Mesenchymal stem cell (in vitro differentiated cells and primary cell): ENCODE measurements around the gene BACH1.

Experiments used
- DNase-seq: peaks from one replicate; pipeline ENCODE4 v3.0.0-alpha.2; 2013
- H2AFZ ChIP-seq: one replicate; pipeline ENCODE4 v1.6.1; 2013; ENCODE audit warnings: low read depth, mild to moderate bottlenecking, control low read depth, inconsistent platforms, low read length, moderate library complexity
- H2AK5ac ChIP-seq: 2 replicates; pipeline ENCODE4 v1.6.1; 2013; ENCODE audit warnings: low read length, moderate library complexity, mild to moderate bottlenecking, inconsistent platforms; ENCODE audit not compliant: severe bottlenecking
- H2BK120ac ChIP-seq: one replicate; pipeline ENCODE4 v1.6.1; 2013; ENCODE audit warnings: low read depth, mild to moderate bottlenecking, inconsistent platforms, low read length, moderate library complexity
- H2BK12ac ChIP-seq, 2 experiments: one replicate each; pipeline ENCODE4 v1.6.1; 2013; ENCODE audit warnings: inconsistent platforms in 2 of 2, low read length in 2 of 2, mild to moderate bottlenecking in 2 of 2, moderate library complexity in 2 of 2, control low read depth in 1 of 2
- H2BK15ac ChIP-seq: one replicate; pipeline ENCODE4 v1.6.1; 2013; ENCODE audit warnings: mild to moderate bottlenecking, low read depth, inconsistent platforms; ENCODE audit not compliant: poor library complexity, severe bottlenecking
- H2BK5ac ChIP-seq: 2 replicates; pipeline ENCODE4 v1.6.1; 2013; ENCODE audit warnings: low read depth, mild to moderate bottlenecking, low read length, control low read depth, inconsistent platforms; ENCODE audit not compliant: poor library complexity, severe bottlenecking
- H3K14ac ChIP-seq, 2 experiments: one replicate each; pipeline ENCODE4 v1.6.1; 2013; ENCODE audit warnings: inconsistent platforms in 2 of 2, low read length in 2 of 2, control low read depth in 1 of 2, mild to moderate bottlenecking in 1 of 2, moderate library complexity in 1 of 2
- H3K18ac ChIP-seq, 2 experiments: one replicate each; pipeline ENCODE4 v1.6.1; 2013; ENCODE audit warnings: inconsistent platforms in 2 of 2, low read length in 2 of 2, control low read depth in 1 of 2, low read depth in 1 of 2, mild to moderate bottlenecking in 1 of 2
- H3K23ac ChIP-seq, 2 experiments: one replicate each; pipeline ENCODE4 v1.6.1; 2013; ENCODE audit warnings: inconsistent platforms in 2 of 2, low read length in 2 of 2, mild to moderate bottlenecking in 2 of 2, moderate library complexity in 2 of 2, control low read depth in 1 of 2
- H3K27ac ChIP-seq: 2 replicates; pipeline ENCODE4 v1.5.1; 2013; ENCODE audit warnings: mild to moderate bottlenecking, moderate library complexity, low read length, control low read depth, inconsistent platforms; ENCODE audit not compliant: poor library complexity, severe bottlenecking
- H3K27me3 ChIP-seq, 2 experiments: 2 replicates each; pipeline versions ENCODE4 v1.6.1 to v1.7.0; 2013; ENCODE audit warnings: low read length in 2 of 2, mild to moderate bottlenecking in 2 of 2, moderate library complexity in 2 of 2, control low read depth in 1 of 2, inconsistent platforms in 1 of 2; ENCODE audit not compliant: control insufficient read depth in 1 of 2, insufficient read depth in 1 of 2
- H3K36me3 ChIP-seq, 2 experiments: 2 replicates each; pipeline versions ENCODE4 v1.6.1 to v1.7.0; 2013; ENCODE audit warnings: low read length in 2 of 2, control low read depth in 1 of 2, inconsistent platforms in 1 of 2, low read depth in 1 of 2, mild to moderate bottlenecking in 1 of 2; ENCODE audit not compliant: insufficient read depth in 2 of 2, control insufficient read depth in 1 of 2
- H3K4ac ChIP-seq, 2 experiments: one replicate each; pipeline ENCODE4 v1.6.1; 2013; ENCODE audit warnings: inconsistent platforms in 2 of 2, low read length in 2 of 2, mild to moderate bottlenecking in 2 of 2, moderate library complexity in 2 of 2, control low read depth in 1 of 2, low read depth in 1 of 2
- H3K4me1 ChIP-seq: 2 replicates; pipeline ENCODE4 v1.6.1; 2013; ENCODE audit warnings: low read depth, low read length, control low read depth; ENCODE audit not compliant: control insufficient read depth, insufficient read depth
- H3K4me2 ChIP-seq: 2 replicates; pipeline ENCODE4 v1.6.1; 2013; ENCODE audit warnings: low read length, mild to moderate bottlenecking, inconsistent platforms; ENCODE audit not compliant: poor library complexity, severe bottlenecking
- H3K4me3 ChIP-seq, 2 experiments: 2 replicates each; pipeline versions ENCODE4 v1.5.1 to v1.7.0; 2013; ENCODE audit warnings: low read length in 2 of 2, mild to moderate bottlenecking in 2 of 2, control low read depth in 1 of 2, low read depth in 1 of 2; ENCODE audit not compliant: insufficient read depth in 1 of 2
- H3K79me1 ChIP-seq: replicated peaks from 2 replicates; pipeline ENCODE4 v1.6.1; 2013; ENCODE audit warnings: mild to moderate bottlenecking, control low read depth, low read length, inconsistent platforms; ENCODE audit not compliant: poor library complexity, severe bottlenecking
- H3K9ac ChIP-seq: 2 replicates; pipeline ENCODE4 v1.7.0; 2013; ENCODE audit warnings: mild to moderate bottlenecking, low read length, moderate library complexity
- H3K9me3 ChIP-seq: 2 replicates; pipeline ENCODE4 v1.7.0; 2013; ENCODE audit warnings: mild to moderate bottlenecking, low read length; ENCODE audit not compliant: control insufficient read depth
- H4K8ac ChIP-seq: one replicate; pipeline ENCODE4 v1.6.1; 2013; ENCODE audit warnings: inconsistent platforms, mild to moderate bottlenecking, low read length, moderate library complexity
- H4K91ac ChIP-seq: one replicate; pipeline ENCODE4 v1.6.1; 2013; ENCODE audit warnings: mild to moderate bottlenecking, low read length, inconsistent platforms
- WGBS: methylation state at CpG from one replicate; pipeline ENCODE4 v1.1.7; 2013; ENCODE audit warnings: mixed read lengths; 5-methylcytosine and 5-hydroxymethylcytosine counted together

The BACH1 gene

DNA sequence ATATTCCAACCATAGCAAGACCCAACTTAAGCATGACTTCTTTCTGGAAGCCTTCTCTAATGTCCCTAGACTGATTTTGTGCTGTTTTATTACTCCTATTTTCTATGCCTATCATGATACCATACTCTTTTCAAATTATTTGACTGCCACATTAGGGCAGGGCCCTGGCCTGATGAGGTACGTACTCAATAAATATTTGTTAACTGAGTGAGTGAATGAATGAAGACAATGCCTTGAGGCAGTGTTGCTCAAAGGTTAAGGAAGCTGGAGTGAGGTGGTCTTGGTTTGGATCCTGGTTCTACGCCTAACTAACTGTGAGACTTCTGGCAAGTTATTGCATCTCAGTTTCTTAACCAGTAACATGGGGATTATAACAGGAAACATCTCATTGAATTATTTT is 38.3 kb upstream of the BACH1 start:
- Histone ChIP-seq H3K18ac (no peak overlapping the region), H3K23ac (no peak overlapping the region), H3K9me3 (peaks cover 3% of the 10 kb centered on the region), H3K14ac (no peak overlapping the region), H3K4me3 (no peak overlapping the region), H3K4me2 (no peak overlapping the region), H2AK5ac (no peak overlapping the region), H2BK5ac (no peak overlapping the region), H3K4me1 (peaks cover 4% of the 10 kb centered on the region), H3K36me3 (no peaks in the 10 kb centered on the region), H3K4ac (no peak overlapping the region), H3K27me3 (no peaks in the 10 kb centered on the region), H3K9ac (no peak overlapping the region), H2BK120ac (peak overlapping the region; percentile 49), H4K8ac (no peak overlapping the region), H2BK15ac (no peak overlapping the region), H3K27ac (no peak overlapping the region), H4K91ac (no peak overlapping the region), H3K79me1 (no peaks in the 10 kb centered on the region), H2BK12ac (no peak overlapping the region), H2AFZ (no peak overlapping the region)
- 95% methylated on average over 1 of the region's 2 CpGs for WGBS
- DNase-seq = no peak

DNA sequence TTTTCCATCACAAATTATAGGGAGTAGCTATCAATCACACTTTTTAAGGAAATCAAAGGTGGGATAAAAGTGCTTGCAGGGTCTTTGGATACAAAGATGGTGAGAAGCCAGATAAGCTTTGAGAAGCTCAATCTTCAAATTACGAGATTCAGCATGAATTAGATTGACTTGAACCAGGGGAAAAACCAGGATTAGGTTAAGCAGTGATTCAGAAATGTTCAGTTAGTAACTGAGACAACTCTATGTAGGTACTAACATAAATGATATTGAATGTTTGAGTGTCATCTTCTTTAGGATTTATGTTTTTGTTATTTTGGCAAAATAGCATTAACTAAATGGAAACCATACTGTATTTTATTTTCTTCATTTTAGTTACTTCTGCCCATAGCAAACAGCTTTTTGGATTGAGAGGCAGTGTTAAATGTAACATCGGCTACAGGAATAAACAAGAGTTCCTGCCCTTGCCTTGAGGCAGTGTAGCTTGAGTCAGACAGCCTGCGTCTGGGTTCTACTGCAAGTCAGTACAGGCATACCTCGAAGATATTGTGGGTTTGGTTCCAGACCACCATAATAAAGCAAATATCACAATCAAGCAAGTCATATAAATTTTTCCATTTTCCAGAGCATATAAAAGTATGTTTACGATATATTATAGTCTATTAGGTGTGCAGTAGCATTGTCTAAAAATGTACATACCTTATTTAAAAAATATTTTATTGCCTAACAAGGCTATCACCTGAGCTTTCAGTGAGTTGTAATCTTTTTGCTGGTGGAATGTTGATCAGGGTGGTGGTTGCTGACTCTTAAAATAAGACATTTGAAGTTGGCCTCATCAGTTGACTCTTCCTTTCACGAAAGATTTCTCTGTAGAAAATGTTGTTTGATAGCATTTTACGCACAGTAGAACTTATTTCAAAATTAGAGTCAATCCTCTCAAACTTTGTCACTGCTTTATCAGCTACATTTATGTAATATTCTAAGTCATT is 36.9 kb upstream of the BACH1 start:
- 93% methylated on average over 5 of the region's 7 CpGs for WGBS
- H3K4me2 ChIP-seq = no peak overlapping the region

DNA sequence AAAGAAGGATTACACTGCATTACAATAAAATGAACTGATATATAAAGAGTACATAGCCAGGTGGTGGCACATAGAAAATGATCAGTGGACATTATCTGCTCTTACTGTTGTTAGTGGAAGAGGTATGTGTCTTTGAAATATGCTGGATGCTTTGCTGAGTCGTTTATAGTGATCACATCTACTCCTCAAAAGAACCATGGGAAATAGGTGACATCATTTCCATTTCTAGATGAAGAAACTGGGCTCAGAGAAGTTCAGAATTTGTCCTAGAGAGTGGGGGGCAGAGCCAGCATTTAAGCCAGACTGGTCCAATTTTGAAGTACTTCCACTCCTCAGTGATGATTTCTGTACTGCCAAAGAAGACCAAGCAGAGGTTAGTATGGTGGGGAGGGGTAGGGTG is 34.0 kb upstream of the BACH1 start:
- Histone ChIP-seq H3K27ac (no peak overlapping the region), H4K8ac (no peak overlapping the region), H2BK12ac (peak overlapping the region in 1 of 2 experiments; percentile 25), H3K9ac (no peak overlapping the region), H3K27me3 (no peaks in the 10 kb centered on the region), H3K36me3 (no peaks in the 10 kb centered on the region), H3K14ac (no peak overlapping the region), H3K4me1 (peaks cover under 1% of the 10 kb centered on the region), H2BK120ac (no peak overlapping the region), H3K23ac (no peak overlapping the region), H4K91ac (no peak overlapping the region), H3K4me2 (no peak overlapping the region), H2BK5ac (no peak overlapping the region), H3K79me1 (no peaks in the 10 kb centered on the region), H2BK15ac (no peak overlapping the region), H2AK5ac (peak overlapping the region; percentile 55), H3K4ac (no peak overlapping the region), H3K9me3 (no peaks in the 10 kb centered on the region), H3K18ac (no peak overlapping the region), H2AFZ (no peak overlapping the region), H3K4me3 (no peak overlapping the region)
- peak; percentile 24 for DNase-seq
- no CpG with 5 or more reads among the region's 1 CpG for WGBS

More for the DNA sequence above, 36.9 kb upstream of the BACH1 start:
- DNase-seq = peak; percentile 26
- Histone ChIP-seq H3K27ac (no peak overlapping the region), H3K4me1 (peaks cover 4% of the 10 kb centered on the region), H4K8ac (no peak overlapping the region), H2BK120ac (no peak overlapping the region), H2AFZ (no peak overlapping the region), H3K14ac (no peak overlapping the region), H3K36me3 (no peaks in the 10 kb centered on the region), H3K23ac (no peak overlapping the region), H3K9me3 (no peaks in the 10 kb centered on the region), H3K9ac (no peak overlapping the region), H2BK12ac (no peak overlapping the region), H3K4me3 (no peak overlapping the region), H3K18ac (no peak overlapping the region), H2BK15ac (no peak overlapping the region), H3K4ac (no peak overlapping the region), H4K91ac (no peak overlapping the region), H2BK5ac (no peak overlapping the region), H3K27me3 (no peaks in the 10 kb centered on the region), H2AK5ac (no peak overlapping the region), H3K79me1 (no peaks in the 10 kb centered on the region)

DNA sequence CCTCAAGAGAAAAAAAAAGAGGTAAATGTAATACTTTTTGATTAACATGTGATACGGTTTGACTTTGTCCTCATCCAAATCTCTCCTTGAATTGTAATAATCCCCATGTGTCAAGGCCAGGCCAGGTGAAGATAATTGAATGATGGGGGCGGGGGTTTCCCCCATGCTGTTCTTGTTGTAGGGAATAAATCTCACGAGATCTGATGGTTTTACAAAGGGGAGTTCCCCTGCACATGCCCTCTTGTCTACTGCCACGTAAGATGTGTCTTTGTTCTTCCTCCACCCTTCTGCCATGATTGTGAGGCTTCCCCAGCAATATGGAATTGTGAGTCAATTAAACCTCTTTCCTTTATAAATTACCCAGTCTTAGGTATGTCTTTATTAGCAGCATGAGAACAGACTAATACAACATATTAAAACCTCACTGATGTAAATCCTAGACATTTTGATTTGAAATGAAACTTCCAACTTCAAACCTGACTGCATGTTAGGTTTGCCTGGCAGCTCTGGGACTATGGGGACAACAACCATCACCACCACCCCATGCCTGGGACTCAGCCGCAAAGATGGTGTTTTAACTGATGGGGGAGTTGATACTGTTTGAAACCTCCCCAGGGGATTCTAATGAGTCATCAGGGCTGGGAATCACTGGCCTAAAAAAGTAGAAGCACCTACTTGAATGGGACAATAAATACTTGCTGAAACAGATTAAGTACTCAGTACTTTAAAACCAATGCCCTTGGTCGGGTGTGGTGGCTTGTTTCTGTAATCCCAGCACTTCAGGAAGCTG is 32.8 kb upstream of the BACH1 start:
- no peak overlapping the region for H2BK12ac ChIP-seq
- H3K14ac ChIP-seq = no peak overlapping the region
- no peak overlapping the region for H4K91ac ChIP-seq
- H3K27me3 ChIP-seq = no peaks in the 10 kb centered on the region
- no peaks in the 10 kb centered on the region for H3K36me3 ChIP-seq
- H3K27ac ChIP-seq = no peak overlapping the region
- no peak overlapping the region for H3K9ac ChIP-seq
- DNase-seq = no peak
- no peak overlapping the region for H4K8ac ChIP-seq
- no peak overlapping the region for H2BK5ac ChIP-seq
- no peaks in the 10 kb centered on the region for H3K9me3 ChIP-seq
- no peak overlapping the region for H3K4me2 ChIP-seq
- no peak overlapping the region for H2BK120ac ChIP-seq
- H3K4ac ChIP-seq = no peak overlapping the region
- WGBS = 92% methylated on average over 4 of the region's 6 CpGs
- no peak overlapping the region for H2AFZ ChIP-seq
- H3K79me1 ChIP-seq = no peaks in the 10 kb centered on the region
- no peak overlapping the region for H2BK15ac ChIP-seq
- no peak overlapping the region for H3K23ac ChIP-seq
- H3K4me1 ChIP-seq = no peaks in the 10 kb centered on the region
- no peak overlapping the region for H2AK5ac ChIP-seq
- peak overlapping the region in 1 of 2 experiments; percentile 40 for H3K18ac ChIP-seq
- H3K4me3 ChIP-seq = no peak overlapping the region
